Keratinocyte (primary cell): Measurements from ENCODE around the gene ATP11A. TPM values are rescaled to one million over a fixed set of nuclear protein-coding genes. Genes with fewer than 3 reads are reported as not detected.

ENCODE experiments used
- DNase-seq: peaks from one replicate; pipeline ENCODE4 v3.0.0-alpha.2; 2011; ENCODE audit warnings: low read depth, missing footprints, low spot score
- FAIRE-seq: peaks from 2 replicates; lab custom pipeline; 2011; peaks lifted over from hg19 to GRCh38; lab: Jason Lieb, UNC
- H2AFZ ChIP-seq: 2 replicates; pipeline ENCODE4 v1.6.0; 2012; ENCODE audit warnings: low read length, control low read depth, inconsistent platforms; ENCODE audit not compliant: control insufficient read depth
- H3K27ac ChIP-seq: 2 replicates; pipeline ENCODE4 v1.5.1; 2011; ENCODE audit warnings: low read length; ENCODE audit not compliant: control insufficient read depth, insufficient read depth
- H3K27me3 ChIP-seq: 3 replicates; pipeline ENCODE4 v1.6.0; 2011; ENCODE audit warnings: low read length; ENCODE audit not compliant: control insufficient read depth, insufficient read depth; ENCODE audit errors: extremely low read depth
- H3K36me3 ChIP-seq, 2 experiments: 2 replicates in 1 of 2; 3 replicates in 1 of 2; pipeline ENCODE4 v1.5.1; 2011; ENCODE audit warnings: low read length in 2 of 2, mild to moderate bottlenecking in 1 of 2; ENCODE audit not compliant: control insufficient read depth in 2 of 2, insufficient read depth in 2 of 2; ENCODE audit errors: extremely low read depth in 1 of 2
- H3K4me1 ChIP-seq: 3 replicates; pipeline ENCODE4 v1.5.1; 2011; ENCODE audit warnings: low read length; ENCODE audit not compliant: control insufficient read depth, insufficient read depth; ENCODE audit errors: extremely low read depth
- H3K4me2 ChIP-seq: 3 replicates; pipeline ENCODE4 v1.6.0; 2011; ENCODE audit warnings: low read depth, low read length; ENCODE audit not compliant: control insufficient read depth, insufficient read depth; ENCODE audit errors: extremely low read depth
- H3K4me3 ChIP-seq, 3 experiments: fragments of 200-600 bp in 1 of 3; sonication (generic) in 1 of 3; 2 replicates in 2 of 3; 3 replicates in 1 of 3; pipeline ENCODE4 v1.5.1; 2011 to 2016; ENCODE audit warnings: low read length in 3 of 3, mild to moderate bottlenecking in 3 of 3, control low read depth in 2 of 3, inconsistent platforms in 1 of 3, low read depth in 1 of 3, mixed read lengths in 1 of 3, mixed run types in 1 of 3, moderate library complexity in 1 of 3; ENCODE audit not compliant: control insufficient read depth in 2 of 3, insufficient read depth in 2 of 3; ENCODE audit errors: extremely low read depth in 1 of 3
- H3K79me2 ChIP-seq: 2 replicates; pipeline ENCODE4 v1.6.0; 2012; ENCODE audit warnings: low read length; ENCODE audit not compliant: control insufficient read depth, insufficient read depth
- H3K9ac ChIP-seq: 3 replicates; pipeline ENCODE4 v1.6.0; 2011; ENCODE audit warnings: low read length; ENCODE audit not compliant: control insufficient read depth, insufficient read depth; ENCODE audit errors: extremely low read depth
- H3K9me1 ChIP-seq: 3 replicates; pipeline ENCODE4 v1.6.0; 2011; ENCODE audit warnings: low read length; ENCODE audit not compliant: control insufficient read depth, insufficient read depth; ENCODE audit errors: extremely low read depth
- H3K9me3 ChIP-seq: 2 replicates; pipeline ENCODE4 v1.5.1; 2012; ENCODE audit warnings: low read depth, low read length; ENCODE audit not compliant: control insufficient read depth
- H4K20me1 ChIP-seq: 3 replicates; pipeline ENCODE4 v1.6.0; 2011; ENCODE audit warnings: low read length; ENCODE audit not compliant: control insufficient read depth, insufficient read depth; ENCODE audit errors: extremely low read depth
- CTCF ChIP-seq, 3 experiments: IDR thresholded peaks in 1 of 3; conservative IDR thresholded peaks in 1 of 3; optimal IDR thresholded peaks in 1 of 3; 2 replicates in 2 of 3; 3 replicates in 1 of 3; pipeline versions ENCODE3 to v1.5.1; 2011; ENCODE audit warnings: low read length in 3 of 3, mild to moderate bottlenecking in 3 of 3, moderate library complexity in 2 of 3, control low read depth in 1 of 3, inconsistent platforms in 1 of 3; ENCODE audit not compliant: insufficient read depth in 2 of 3; ENCODE audit errors: extremely low read depth in 1 of 3
- EZH2 ChIP-seq: IDR thresholded peaks from one replicate; pipeline ENCODE4 v1.6.1; 2012; ENCODE audit warnings: inconsistent platforms, mild to moderate bottlenecking, low read length, moderate library complexity
- dilution Hi-C: fragments of 300-500 bp; cut with MboI; formaldehyde crosslinking; loops from one replicate; pipeline ENCODE4 v1.7.0; 2020; ENCODE audit warnings: low sequenced_read_pairs; ENCODE audit not compliant: extremely low pct_ligation_motif_present
- polyA plus RNA-seq, 5 experiments: library from polyadenylated mRNA; depleted of rRNA in 3 of 5; stranded (reverse) in 3 of 5; stranded (forward) in 1 of 5; unstranded in 1 of 5; fragments of >200 nt; gene quantifications; 1 replicate in 1 of 5; 2 replicates in 3 of 5; 3 replicates in 1 of 5; pipeline versions ENCODE4 v1.2.1 to v1.2.3, GENCODE V29; 2011 to 2012; ENCODE audit warnings: missing spikeins in 2 of 5, low read depth in 1 of 5, low replicate concordance in 1 of 5

Gene ATP11A
- polyA plus RNA-seq, 1 donor (not counting 4 experiments of a cell fraction or from before 2014, with no cell fraction given) = 4.3 TPM

- DNase-seq (no peak), FAIRE-seq (no peak)
- Histone ChIP-seq H3K9me1 (no peaks in the 10 kb centered on the region), H4K20me1 (no peaks in the 10 kb centered on the region), H3K4me1 (no peaks in the 10 kb centered on the region), H3K36me3 (no peaks in the 10 kb centered on the region), H3K4me2 (no peak overlapping the region), H3K9ac (no peak overlapping the region), H3K4me3 (no peak overlapping the region), H3K9me3 (no peaks in the 10 kb centered on the region), H3K79me2 (no peaks in the 10 kb centered on the region), H3K27me3 (no peaks in the 10 kb centered on the region), H2AFZ (no peak overlapping the region), H3K27ac (no peak overlapping the region)
- no peak for TF ChIP-seq EZH2
- no peak for TF ChIP-seq CTCF (optimal IDR thresholded peaks at IDR 0.05 in 1 of 3, IDR thresholded peaks at IDR 0.05 in 1 of 3, conservative IDR thresholded peaks at IDR 0.05 in 1 of 3; ENCODE audit: extremely low read depth in 1 of 3, insufficient read depth in 2 of 3, low read length in 3 of 3)
- dilution Hi-C loops = no loop called here
Measured at GRCh38 chr13:112753833-112754232, 64.0 kb downstream of the ATP11A start.

GRCh38 chr13:112754281-112755025 lies 64.6 kb downstream of the ATP11A start:
- H3K27ac ChIP-seq = no peak overlapping the region
- H2AFZ ChIP-seq = no peak overlapping the region
- H3K9me3 ChIP-seq = no peaks in the 10 kb centered on the region
- H3K9ac ChIP-seq = no peak overlapping the region
- no peak for FAIRE-seq
- no peak for TF ChIP-seq CTCF (optimal IDR thresholded peaks at IDR 0.05 in 1 of 3, IDR thresholded peaks at IDR 0.05 in 1 of 3, conservative IDR thresholded peaks at IDR 0.05 in 1 of 3; ENCODE audit: extremely low read depth in 1 of 3, insufficient read depth in 2 of 3, low read length in 3 of 3)
- TF ChIP-seq EZH2 = no peak
- no peak overlapping the region for H3K4me3 ChIP-seq
- no peaks in the 10 kb centered on the region for H3K79me2 ChIP-seq
- no peaks in the 10 kb centered on the region for H3K4me1 ChIP-seq
- DNase-seq = no peak
- no peaks in the 10 kb centered on the region for H4K20me1 ChIP-seq
- no peak overlapping the region for H3K4me2 ChIP-seq
- H3K27me3 ChIP-seq = no peaks in the 10 kb centered on the region
- dilution Hi-C loops = no loop called here
- no peaks in the 10 kb centered on the region for H3K9me1 ChIP-seq
- H3K36me3 ChIP-seq = no peaks in the 10 kb centered on the region
